Measurements from ENCODE around the gene NOM1. TPM values are rescaled to one million over a fixed set of nuclear protein-coding genes. Genes with fewer than 3 reads are reported as not detected.

NOM1 gene
- total and polyA plus RNA-seq, 2 donors (not counting 1 experiment from before 2014, with no cell fraction given): 14.2 to 38.3 TPM

GRCh38 chr7:157011333-157012112 is 62.0 kb downstream of the NOM1 start:
- ATAC-seq (ENCODE audit: low read depth) (no peak), DNase-seq (peak; percentile 33)
- Mint-ChIP-seq H3K27ac (no peak overlapping the region), H3K4me3 (peak overlapping the region; percentile 66), H3K9me3 (ENCODE audit: insufficient read depth) (no peaks in the 10 kb centered on the region), H3K4me1 (peaks cover 23% of the 10 kb centered on the region), H3K27me3 (peaks cover 70% of the 10 kb centered on the region)
- H3K4me2 ChIP-seq (replicated peaks; ENCODE audit: low read depth, low read length, poor library complexity, severe bottlenecking): peak overlapping the region; percentile 80
- H3K4me1 ChIP-seq (ENCODE audit: control insufficient read depth in 2 of 2, insufficient read depth in 2 of 2, low read length in 2 of 2): peaks cover 29 to 36% of the 10 kb centered on the region in 2 donors
- WGBS (ENCODE audit: insufficient coverage): 2% methylated on average over 24 of the region's 37 CpGs
- H3K36me3 ChIP-seq (replicated peaks in 1 of 2; ENCODE audit: control extremely low read depth in 1 of 2, control insufficient read depth in 1 of 2, extremely low read depth in 1 of 2, insufficient read depth in 2 of 2, low read length in 1 of 2): no peaks in the 10 kb centered on the region
- TF ChIP-seq CTCF (IDR thresholded peaks at IDR 0.05) (no peak), EZH2 (IDR thresholded peaks at IDR 0.05; ENCODE audit: borderline replicate concordance, insufficient read depth, low read depth, low read length, poor library complexity, severe bottlenecking) (no peak)
- H3K9me3 ChIP-seq (ENCODE audit: control extremely low read depth in 1 of 3, control insufficient read depth in 2 of 3, insufficient read depth in 1 of 3, low read length in 2 of 3): peaks cover 0 to 35% (median 0%) of the 10 kb centered on the region in 3 donors
- H3K27ac ChIP-seq (ENCODE audit: low read length in 2 of 2): no peak overlapping the region
- intact Hi-C loops (cut with micrococcal nuclease): no loop called here
- ChIA-PET CTCF (no interaction called here), POLR2A (no interaction called here)
- H4K20me1 ChIP-seq (ENCODE audit: control insufficient read depth, insufficient read depth, low read length, poor library complexity, severe bottlenecking): no peaks in the 10 kb centered on the region
- H3K27me3 ChIP-seq (replicated peaks in 1 of 4; ENCODE audit: control extremely low read depth in 1 of 4, control insufficient read depth in 3 of 4, insufficient read depth in 4 of 4, low read length in 3 of 4): peaks cover 0 to 88% (median 57%) of the 10 kb centered on the region in 4 experiments
- H2AFZ ChIP-seq (ENCODE audit: insufficient read depth, low read depth, low read length, poor library complexity, severe bottlenecking): peak overlapping the region; percentile 64
- peak overlapping the region in 4 of 5 experiments; percentile 19 to 59 (median 50) for H3K4me3 ChIP-seq (ENCODE audit: control extremely low read depth in 1 of 5, extremely low read depth in 1 of 5, insufficient read depth in 1 of 5, low read depth in 2 of 5, low read length in 4 of 5)
- H3K9ac ChIP-seq (ENCODE audit: low read length): peak overlapping the region; percentile 54
- no peaks in the 10 kb centered on the region for H3K79me2 ChIP-seq (ENCODE audit: control insufficient read depth, insufficient read depth, low read length)

- ATAC-seq (ENCODE audit: low read depth) (no peak), DNase-seq (peak; percentile 17)
- H3K9me3 ChIP-seq (ENCODE audit: control extremely low read depth in 1 of 3, control insufficient read depth in 2 of 3, insufficient read depth in 1 of 3, low read length in 2 of 3): peaks cover 0 to 38% (median 0%) of the 10 kb centered on the region in 3 donors
- H3K79me2 ChIP-seq (ENCODE audit: control insufficient read depth, insufficient read depth, low read length): no peaks in the 10 kb centered on the region
- H3K27me3 ChIP-seq (replicated peaks in 1 of 4; ENCODE audit: control extremely low read depth in 1 of 4, control insufficient read depth in 3 of 4, insufficient read depth in 4 of 4, low read length in 3 of 4): peaks cover 0 to 88% (median 54%) of the 10 kb centered on the region in 4 experiments
- H3K36me3 ChIP-seq (replicated peaks in 1 of 2; ENCODE audit: control extremely low read depth in 1 of 2, control insufficient read depth in 1 of 2, extremely low read depth in 1 of 2, insufficient read depth in 2 of 2, low read length in 1 of 2): no peaks in the 10 kb centered on the region
- H2AFZ ChIP-seq (ENCODE audit: insufficient read depth, low read depth, low read length, poor library complexity, severe bottlenecking): peak overlapping the region; percentile 64
- H3K9ac ChIP-seq (ENCODE audit: low read length): no peak overlapping the region
- CTCF ChIA-PET: no interaction called here
- peaks cover 67% of the 10 kb centered on the region for H3K27me3 Mint-ChIP-seq
- POLR2A ChIA-PET: no interaction called here
- no peaks in the 10 kb centered on the region for H3K9me3 Mint-ChIP-seq (ENCODE audit: insufficient read depth)
- H3K4me2 ChIP-seq (replicated peaks; ENCODE audit: low read depth, low read length, poor library complexity, severe bottlenecking): peak overlapping the region; percentile 80
- peaks cover 23% of the 10 kb centered on the region for H3K4me1 Mint-ChIP-seq
- no peak overlapping the region for H3K4me3 Mint-ChIP-seq
- H3K27ac ChIP-seq (ENCODE audit: low read length in 2 of 2): no peak overlapping the region
- H3K27ac Mint-ChIP-seq: no peak overlapping the region
- H3K4me1 ChIP-seq (ENCODE audit: control insufficient read depth in 2 of 2, insufficient read depth in 2 of 2, low read length in 2 of 2): peaks cover 30 to 38% of the 10 kb centered on the region in 2 donors
- no peak overlapping the region for H3K4me3 ChIP-seq (ENCODE audit: control extremely low read depth in 1 of 5, extremely low read depth in 1 of 5, insufficient read depth in 1 of 5, low read depth in 2 of 5, low read length in 4 of 5)
- H4K20me1 ChIP-seq (ENCODE audit: control insufficient read depth, insufficient read depth, low read length, poor library complexity, severe bottlenecking): no peaks in the 10 kb centered on the region
- WGBS (ENCODE audit: insufficient coverage): 5% methylated on average over 4 of the region's 10 CpGs
- no peak for TF ChIP-seq EZH2 (IDR thresholded peaks at IDR 0.05; ENCODE audit: borderline replicate concordance, insufficient read depth, low read depth, low read length, poor library complexity, severe bottlenecking)
- TF ChIP-seq CTCF (IDR thresholded peaks at IDR 0.05): no peak
- intact Hi-C loops (cut with micrococcal nuclease): no loop called here
These were observed 62.6 kb downstream of the NOM1 start for GRCh38 chr7:157012113-157012547.

Data from B cell (primary cell).